HG03342 (cell line): ENCODE data around the gene CHST13.

Experiments
- ATAC-seq: cut with Tn5 transposase; IDR thresholded peaks from one replicate; pipeline ENCODE4 v1.9.1; 2021; ENCODE audit warnings: mild to moderate bottlenecking, moderate library complexity; ENCODE audit not compliant: unreplicated experiment

The CHST13 gene

DNA sequence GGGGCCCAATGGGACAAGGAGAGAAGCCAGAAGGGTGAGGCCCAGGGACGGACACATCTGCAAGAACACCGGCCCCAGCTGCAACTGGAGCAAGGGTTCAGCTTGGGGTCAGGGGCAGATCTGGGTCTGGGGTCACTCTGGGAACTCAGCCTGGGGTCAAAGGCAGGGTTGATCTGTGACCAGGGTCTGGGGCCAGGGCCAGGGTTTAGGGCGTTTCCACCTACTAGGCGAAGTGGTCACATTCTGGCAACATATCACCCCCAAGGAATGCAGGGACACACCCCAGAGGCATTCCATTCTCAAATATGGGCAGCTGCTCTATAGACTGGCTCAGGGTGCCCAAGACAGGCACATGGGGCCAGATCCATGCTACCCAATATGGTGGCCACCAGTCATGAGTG lies 15.4 kb upstream of the CHST13 start:
- no peak for ATAC-seq

DNA sequence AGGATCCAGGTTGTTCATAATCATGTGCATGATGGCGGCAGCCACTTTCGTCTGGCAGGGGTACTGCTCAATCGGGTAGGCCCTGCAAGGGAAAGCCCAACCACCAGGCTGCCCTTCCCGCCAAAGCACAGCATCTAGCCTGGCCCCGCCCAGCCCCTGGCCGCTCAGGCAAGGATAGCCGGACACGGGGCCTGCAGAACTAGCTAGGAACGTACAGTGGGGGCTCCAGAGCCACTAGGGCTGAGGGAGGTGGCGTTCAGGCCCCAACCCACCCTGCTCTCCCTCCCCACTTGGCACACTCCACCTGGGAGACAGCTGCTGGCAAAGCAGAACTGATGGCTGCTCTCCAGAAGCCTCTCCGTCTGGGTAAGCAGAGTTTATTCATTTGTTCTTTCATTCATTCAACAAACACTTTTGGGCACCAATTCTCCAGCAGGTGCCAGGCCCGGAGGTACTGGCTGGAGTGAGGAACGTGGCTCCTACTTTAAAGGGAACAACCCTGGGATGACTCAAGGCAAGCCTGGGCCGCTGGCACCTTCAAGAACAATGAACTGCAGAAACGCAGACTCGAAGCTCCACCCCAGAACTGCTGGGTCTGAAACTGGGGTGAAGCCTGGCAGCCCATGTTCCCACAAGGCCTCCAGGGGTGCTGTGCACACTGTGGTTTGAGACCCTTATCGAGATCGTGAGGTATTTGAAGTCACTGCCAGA lies 14.2 kb upstream of the CHST13 start:
- ATAC-seq = no peak

DNA sequence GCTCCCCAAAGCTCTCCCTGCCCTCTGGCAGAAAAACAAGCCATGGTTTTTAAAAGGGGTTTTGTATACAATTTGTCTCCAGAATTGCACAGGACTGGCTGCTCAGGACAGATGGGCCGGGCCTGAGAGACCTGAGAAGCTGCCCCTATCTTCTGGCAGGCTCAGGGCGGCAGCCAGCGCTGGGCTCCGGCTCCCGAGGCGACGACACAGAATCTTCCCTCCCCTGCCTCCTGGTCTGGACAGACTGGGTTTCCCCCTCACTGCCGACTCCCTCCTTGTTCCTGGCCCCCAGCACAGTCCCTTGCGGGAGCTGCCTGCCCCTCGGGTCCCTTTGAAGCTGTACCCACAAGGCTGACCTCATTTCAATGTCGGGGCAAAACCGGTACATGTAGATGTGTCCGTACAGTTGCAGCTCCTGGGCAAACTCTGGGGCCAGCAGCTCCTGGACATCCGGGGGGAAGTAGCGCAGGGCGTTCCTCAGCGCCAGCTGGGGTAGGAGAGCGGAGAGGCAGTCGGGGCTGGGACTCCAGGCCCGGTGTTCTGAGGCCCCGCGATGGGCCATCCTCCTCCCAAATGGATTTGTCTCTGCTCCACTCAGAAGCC lies 13.5 kb upstream of the CHST13 start:
- no peak for ATAC-seq

DNA sequence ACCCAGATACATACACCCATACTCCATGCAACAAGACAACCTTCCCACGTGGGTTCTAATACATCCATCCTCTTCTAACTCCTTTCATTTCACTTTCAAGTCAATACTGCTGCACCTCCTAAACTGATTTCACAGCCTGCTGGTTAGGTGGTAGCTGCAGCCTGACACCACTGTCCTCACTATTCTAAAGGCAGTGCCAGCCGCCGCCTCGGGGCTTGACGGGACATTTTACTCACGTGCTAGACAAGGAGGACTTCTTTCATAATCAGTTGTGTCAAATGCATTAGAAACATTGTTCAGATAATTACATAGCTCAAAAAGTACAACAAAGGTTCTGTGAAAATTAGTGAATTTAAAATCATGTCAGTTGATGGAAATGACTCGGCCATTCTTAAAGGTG lies 12.7 kb upstream of the CHST13 start:
- ATAC-seq = no peak

DNA sequence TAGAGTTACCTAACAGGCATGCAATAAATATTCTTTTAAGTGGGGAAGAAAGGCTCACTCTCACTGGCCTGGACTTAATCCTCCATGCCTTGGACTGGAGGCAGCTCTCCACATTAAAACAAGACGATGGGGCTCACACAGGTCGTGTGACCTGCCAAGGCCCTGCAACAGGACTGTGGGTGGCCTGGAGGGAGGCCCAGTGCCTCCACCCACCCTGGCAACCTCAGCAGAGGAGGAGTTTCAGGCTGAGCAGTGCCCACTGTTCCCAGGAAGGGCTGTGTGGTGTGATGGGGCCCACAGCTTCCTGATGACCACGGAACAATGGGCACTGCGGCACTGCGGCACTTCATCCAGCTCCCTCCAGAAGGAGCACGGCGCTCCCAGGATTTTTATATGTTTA lies 11.9 kb upstream of the CHST13 start:
- ATAC-seq = no peak

DNA sequence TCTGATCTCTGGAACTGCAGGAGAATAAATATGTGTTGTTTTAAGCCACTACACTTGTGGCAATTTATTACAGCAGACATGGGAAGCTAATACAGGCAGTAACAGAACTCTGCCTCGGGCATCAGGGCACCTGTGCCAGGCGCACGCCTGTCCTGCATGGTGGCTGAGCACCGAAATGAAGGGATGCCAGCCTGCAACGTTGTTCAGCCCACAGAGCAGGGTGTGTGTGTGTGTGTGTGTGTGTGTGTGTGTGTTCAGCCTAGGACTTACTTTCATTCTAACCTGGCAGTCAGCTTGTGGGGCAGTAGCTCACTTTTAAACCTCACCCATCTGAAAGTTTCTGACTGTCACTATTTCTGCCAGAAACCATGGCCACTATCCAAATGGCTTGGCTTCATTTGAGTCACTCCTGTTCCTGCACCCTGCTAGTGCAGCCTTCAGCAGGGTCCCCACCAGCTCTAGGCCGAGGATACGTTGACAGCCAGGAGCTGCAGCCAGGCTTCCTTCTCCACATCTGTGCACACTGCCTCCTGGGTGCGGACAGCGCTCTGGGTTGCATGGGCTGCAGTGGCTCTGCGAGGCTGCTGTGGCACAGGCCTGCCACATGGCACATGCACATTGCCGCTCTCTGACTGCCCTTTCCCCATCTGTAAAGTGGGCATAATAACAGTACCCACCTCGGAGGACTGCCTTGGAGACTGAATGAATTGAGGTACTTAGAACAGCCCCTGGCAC lies 10.9 kb upstream of the CHST13 start:
- no peak for ATAC-seq

DNA sequence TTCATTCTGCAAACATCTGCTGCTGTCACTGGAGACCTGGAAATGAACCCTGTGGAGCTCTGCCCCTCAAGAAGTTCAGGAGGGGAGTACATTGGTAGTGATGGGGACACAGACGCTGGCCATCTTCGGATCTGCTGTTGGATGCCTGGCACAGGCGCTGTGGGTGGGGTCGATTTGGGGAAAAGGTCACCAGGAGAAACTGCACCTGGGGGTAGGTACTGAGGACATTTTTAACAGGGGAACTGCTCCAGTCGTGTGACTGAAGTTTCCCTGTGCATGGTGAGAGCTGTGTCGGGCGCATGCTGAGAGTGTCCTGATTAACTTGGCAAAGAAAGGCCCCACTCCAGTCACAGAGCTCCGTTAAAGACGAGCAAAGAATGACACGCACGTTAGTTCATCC lies 9.8 kb upstream of the CHST13 start:
- ATAC-seq = no peak

- ATAC-seq = no peak
These were observed 8.8 kb upstream of the CHST13 start for GRCh38 chr3:126515066-126515706.

DNA sequence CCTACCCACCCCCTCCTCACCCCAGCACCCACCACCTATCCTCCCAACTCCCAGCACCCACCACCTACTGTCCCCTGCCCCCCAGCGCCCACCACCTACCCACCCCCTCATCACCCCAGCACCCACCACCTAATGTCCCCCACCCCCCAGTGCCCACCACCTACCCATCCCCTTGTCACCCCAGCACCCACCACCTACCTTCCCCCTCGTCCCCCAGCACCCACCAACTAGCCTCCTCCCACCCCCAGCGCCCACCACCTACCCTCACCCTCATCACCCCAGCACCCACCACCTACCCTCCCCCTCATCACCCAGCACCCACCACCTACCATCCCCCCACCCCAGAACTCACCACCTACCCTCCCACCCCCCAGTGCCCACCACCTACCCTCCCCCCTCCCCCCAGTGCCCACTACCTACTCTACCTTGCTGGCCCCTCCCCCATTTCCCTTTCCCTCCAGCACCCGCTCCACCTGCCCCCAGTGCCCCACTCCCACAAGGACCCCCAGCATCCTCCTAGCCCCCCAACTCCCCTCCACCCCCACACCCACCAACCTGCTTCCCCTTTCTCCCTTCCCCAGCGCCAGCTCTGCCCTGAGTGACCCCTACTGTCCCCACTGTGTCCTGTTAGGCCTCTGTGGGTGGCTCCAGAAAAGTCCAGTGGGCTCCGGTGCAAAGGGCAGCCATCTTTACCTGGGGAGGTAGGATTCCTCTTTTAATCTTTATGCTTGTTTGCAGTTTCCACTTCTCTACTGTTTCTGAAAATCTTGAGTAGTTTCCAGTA lies 7.6 kb upstream of the CHST13 start:
- no peak for ATAC-seq

GRCh38 chr3:126516936-126517290 lies 7.0 kb upstream of the CHST13 start:
- no peak for ATAC-seq

GRCh38 chr3:126517291-126517951 lies 6.5 kb upstream of the CHST13 start, which contains the start of gene UROC1:
Gene UROC1, minus strand, starts transcription at chr3:126517773. Its CDS starts 54 bp downstream, at chr3:126517719.
- ATAC-seq = no peak

DNA sequence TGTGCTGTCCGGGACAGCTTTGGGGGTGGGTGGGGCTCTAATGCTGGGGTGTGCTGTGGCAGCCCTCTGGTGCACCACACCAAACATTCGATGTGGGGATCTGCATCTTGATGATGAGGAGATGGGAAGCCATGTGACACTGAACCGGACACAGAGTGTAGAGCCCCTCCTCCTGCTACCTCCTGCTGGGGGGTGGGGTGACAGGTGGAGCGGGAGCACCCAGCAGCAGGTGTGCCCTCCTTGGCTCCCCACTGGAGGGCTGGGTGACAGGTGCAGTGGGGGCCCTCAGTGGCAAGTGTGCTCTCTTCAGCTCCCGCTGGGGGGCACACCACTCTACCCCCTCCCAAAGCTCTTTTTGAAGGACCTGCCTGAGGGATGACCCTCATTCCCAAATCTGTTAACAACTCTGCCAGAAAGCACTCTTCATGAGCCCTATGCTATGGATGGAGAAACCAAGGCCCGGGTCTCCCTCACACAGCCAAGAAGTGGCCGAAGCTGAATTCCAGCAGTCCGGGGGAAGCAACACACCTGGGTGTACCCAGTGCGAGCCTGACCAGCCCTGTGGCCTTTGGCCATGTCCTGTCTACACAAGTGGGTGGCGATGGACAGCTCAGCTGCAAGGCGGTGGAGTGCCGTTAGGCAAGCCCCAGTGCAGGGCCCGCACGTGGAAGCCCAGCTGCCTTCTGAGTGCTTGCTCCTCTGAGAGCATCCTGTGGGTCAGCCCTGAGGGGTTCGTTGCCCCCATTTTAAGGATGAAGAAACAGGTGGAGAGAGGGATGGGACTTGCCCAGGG lies 5.8 kb upstream of the CHST13 start:
- no peak for ATAC-seq

GRCh38 chr3:126518779-126519177 lies 5.2 kb upstream of the CHST13 start:
- no peak for ATAC-seq

DNA sequence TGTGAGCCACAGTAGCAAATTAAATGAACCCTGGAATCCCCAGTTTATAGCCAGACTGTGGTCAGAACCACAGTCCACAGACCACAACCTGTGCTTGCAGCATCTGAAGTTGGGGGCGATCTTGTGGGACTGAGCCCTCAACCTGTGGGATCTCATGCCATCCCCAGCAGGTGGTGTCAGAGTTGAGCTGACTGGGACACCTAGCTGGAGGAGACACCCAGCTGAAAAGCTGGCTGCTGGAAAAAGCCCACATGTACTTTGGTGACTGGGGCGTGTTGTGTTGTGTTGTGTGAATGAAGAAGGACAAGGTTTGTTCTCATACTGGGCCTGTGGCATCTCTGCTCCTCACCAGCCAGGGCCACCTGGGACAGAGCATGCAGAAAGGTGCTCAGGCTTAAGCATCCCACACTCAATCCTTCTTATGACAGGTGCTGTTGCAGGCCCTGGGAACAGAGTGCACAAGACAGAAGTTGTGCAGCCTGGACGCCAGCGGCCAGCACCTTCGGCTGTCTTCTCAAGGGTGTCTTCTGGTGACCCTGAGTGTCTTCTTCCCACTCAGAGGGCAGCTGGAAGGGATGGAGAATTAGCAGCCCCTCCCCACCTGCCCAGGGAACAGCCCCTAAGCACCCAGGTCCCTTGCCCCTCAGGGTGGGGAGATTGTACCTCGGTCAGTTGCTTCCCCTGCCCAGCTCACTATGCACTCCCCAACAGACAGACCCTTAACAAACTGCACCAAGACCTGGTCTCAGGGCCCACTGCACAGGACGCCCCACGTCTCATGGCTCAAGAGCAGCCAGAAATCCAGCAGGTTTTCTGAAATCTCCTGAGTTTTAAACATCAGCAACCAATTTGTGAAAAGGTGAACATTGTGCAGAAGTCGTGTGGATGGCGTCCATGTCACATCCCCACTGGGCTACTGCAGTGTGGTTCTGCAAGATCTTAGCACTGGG lies 4.2 kb upstream of the CHST13 start:
- no peak for ATAC-seq

- no peak for ATAC-seq
These were observed 2.6 kb upstream of the CHST13 start for GRCh38 chr3:126521122-126521891.

DNA sequence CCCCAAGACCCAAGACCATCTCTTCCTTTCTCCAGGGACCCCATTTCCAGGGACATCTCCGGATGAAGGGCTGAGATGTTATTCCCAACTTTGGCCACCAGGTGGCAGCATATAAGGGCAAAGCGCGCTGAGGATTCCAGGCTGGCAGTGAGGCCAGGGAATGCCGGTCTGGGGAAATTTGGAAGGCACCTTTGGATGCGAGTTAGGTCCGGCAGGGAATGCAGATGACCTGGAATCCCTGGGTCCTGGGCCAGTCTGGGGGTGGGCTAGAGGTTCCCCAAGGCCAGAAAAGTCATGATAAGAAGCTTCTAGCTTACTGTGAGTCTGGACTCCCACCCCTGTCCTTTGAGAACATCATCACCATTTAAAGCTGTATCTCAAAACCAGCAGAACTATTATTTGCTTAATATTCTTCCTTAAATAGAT lies 1.6 kb upstream of the CHST13 start:
- no peak for ATAC-seq

DNA sequence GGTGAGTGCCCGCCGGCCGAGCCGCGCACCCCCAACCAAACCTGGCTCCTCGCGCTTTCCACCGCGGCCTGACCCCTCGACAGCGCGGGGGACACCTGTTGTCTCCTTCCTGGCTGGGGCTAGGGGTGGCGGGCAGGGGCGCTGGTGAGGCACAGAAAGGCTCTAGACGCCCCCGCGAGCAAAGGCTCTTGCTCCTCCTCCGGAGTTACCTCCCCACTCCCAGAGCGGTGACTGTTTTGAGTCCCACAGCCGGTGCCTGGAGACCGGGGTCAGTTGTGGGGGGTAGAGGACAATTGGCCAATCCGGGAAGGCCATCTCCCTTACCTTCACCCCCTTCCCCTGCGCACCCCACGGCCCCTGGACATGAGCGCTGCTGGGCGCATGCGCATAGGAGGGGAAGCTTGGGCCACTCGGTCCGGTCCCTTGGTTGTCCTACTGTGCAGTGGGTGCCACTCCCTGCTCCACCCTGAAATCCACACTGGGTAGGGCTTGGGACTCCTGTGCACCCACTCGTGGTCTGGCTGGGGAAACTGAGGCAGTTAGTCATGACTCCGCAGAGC lies 554 bp downstream of the CHST13 start:
- no peak for ATAC-seq
